ENCODE measurements around the gene BRF1.

DNA sequence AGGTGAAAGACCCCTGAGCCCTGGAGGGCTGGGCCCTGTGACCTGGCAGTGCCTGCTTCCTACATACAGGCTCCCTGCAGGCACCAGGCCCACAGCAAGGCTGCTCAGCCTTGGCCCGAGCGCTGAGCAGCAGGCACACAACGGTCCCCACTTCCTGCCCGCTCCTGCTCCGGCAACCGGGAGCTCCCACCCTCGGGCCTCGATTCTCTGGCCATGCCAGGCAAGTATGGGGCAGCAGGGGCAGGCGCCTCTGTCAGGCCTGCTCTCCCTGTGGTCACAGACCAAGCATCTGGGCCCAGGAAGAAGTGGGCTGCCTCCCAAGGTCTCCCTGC, 89.1 kb downstream of the BRF1 start:
- TF ChIP-seq, protein P1, sequence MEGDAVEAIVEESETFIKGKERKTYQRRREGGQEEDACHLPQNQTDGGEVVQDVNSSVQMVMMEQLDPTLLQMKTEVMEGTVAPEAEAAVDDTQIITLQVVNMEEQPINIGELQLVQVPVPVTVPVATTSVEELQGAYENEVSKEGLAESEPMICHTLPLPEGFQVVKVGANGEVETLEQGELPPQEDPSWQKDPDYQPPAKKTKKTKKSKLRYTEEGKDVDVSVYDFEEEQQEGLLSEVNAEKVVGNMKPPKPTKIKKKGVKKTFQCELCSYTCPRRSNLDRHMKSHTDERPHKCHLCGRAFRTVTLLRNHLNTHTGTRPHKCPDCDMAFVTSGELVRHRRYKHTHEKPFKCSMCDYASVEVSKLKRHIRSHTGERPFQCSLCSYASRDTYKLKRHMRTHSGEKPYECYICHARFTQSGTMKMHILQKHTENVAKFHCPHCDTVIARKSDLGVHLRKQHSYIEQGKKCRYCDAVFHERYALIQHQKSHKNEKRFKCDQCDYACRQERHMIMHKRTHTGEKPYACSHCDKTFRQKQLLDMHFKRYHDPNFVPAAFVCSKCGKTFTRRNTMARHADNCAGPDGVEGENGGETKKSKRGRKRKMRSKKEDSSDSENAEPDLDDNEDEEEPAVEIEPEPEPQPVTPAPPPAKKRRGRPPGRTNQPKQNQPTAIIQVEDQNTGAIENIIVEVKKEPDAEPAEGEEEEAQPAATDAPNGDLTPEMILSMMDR (conservative IDR thresholded peaks at IDR 0.05 in 1 of 2, IDR thresholded peaks at IDR 0.05 in 1 of 2; ENCODE audit: low read depth in 1 of 2, low read length in 2 of 2): no peak
- no peak for TF ChIP-seq EZH2 (IDR thresholded peaks at IDR 0.05; ENCODE audit: low read length, missing control alignments)

Data from fibroblast of lung (primary cell).